ENCODE data around the gene ZNF444.

DNA sequence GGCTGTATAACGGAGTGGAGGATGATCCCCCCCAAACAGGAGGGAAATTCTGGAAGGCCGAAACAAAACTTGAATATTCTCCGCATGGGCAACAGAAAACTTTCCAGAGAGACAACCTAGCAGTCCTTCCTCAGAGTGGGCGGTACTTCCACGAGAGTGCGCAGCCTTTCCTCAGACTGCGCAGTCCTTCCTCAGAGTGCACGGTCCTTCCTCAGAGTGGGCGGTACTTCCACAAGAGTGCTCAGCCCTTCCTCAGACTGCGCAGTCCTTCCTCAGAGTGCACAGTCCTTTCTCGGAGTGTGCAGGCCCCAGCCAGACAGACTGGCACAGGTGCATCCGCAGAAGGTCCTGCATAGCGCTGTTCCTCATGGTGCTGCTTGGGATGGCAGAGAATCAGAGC lies 22.0 kb downstream of the ZNF444 start:
- no peak for TF ChIP-seq SIN3A (IDR thresholded peaks at IDR 0.05; ENCODE audit: borderline replicate concordance, insufficient read depth, low read length)
- no peak for TF ChIP-seq TAF1 (IDR thresholded peaks at IDR 0.05; ENCODE audit: borderline replicate concordance, insufficient read depth, low read length)
- TF ChIP-seq, protein P1, sequence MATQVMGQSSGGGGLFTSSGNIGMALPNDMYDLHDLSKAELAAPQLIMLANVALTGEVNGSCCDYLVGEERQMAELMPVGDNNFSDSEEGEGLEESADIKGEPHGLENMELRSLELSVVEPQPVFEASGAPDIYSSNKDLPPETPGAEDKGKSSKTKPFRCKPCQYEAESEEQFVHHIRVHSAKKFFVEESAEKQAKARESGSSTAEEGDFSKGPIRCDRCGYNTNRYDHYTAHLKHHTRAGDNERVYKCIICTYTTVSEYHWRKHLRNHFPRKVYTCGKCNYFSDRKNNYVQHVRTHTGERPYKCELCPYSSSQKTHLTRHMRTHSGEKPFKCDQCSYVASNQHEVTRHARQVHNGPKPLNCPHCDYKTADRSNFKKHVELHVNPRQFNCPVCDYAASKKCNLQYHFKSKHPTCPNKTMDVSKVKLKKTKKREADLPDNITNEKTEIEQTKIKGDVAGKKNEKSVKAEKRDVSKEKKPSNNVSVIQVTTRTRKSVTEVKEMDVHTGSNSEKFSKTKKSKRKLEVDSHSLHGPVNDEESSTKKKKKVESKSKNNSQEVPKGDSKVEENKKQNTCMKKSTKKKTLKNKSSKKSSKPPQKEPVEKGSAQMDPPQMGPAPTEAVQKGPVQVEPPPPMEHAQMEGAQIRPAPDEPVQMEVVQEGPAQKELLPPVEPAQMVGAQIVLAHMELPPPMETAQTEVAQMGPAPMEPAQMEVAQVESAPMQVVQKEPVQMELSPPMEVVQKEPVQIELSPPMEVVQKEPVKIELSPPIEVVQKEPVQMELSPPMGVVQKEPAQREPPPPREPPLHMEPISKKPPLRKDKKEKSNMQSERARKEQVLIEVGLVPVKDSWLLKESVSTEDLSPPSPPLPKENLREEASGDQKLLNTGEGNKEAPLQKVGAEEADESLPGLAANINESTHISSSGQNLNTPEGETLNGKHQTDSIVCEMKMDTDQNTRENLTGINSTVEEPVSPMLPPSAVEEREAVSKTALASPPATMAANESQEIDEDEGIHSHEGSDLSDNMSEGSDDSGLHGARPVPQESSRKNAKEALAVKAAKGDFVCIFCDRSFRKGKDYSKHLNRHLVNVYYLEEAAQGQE (IDR thresholded peaks at IDR 0.05; ENCODE audit: insufficient read depth in 1 of 2, low read depth in 2 of 2, low read length in 2 of 2) = no peak

Measured in PFSK-1 (cell line).